HFF-Myc (cell line): Measurements from ENCODE around the gene REXO4.

Experiments
- DNase-seq: peaks from one replicate; pipeline ENCODE4 v3.0.0-alpha.2; 2011; ENCODE audit warnings: low read depth; ENCODE audit errors: extremely low read depth
- H3K4me3 ChIP-seq: replicated peaks from 2 replicates; pipeline ENCODE4 v1.5.1; 2011; ENCODE audit warnings: low read depth, mild to moderate bottlenecking, control low read depth, low read length
- TF ChIP-seq, protein P1 (sequence below): IDR thresholded peaks from 2 replicates; pipeline ENCODE4 v1.5.1; 2012; ENCODE audit warnings: mild to moderate bottlenecking, low read depth, low read length, control low read depth; ENCODE audit errors: missing control alignments

Gene REXO4

DNA sequence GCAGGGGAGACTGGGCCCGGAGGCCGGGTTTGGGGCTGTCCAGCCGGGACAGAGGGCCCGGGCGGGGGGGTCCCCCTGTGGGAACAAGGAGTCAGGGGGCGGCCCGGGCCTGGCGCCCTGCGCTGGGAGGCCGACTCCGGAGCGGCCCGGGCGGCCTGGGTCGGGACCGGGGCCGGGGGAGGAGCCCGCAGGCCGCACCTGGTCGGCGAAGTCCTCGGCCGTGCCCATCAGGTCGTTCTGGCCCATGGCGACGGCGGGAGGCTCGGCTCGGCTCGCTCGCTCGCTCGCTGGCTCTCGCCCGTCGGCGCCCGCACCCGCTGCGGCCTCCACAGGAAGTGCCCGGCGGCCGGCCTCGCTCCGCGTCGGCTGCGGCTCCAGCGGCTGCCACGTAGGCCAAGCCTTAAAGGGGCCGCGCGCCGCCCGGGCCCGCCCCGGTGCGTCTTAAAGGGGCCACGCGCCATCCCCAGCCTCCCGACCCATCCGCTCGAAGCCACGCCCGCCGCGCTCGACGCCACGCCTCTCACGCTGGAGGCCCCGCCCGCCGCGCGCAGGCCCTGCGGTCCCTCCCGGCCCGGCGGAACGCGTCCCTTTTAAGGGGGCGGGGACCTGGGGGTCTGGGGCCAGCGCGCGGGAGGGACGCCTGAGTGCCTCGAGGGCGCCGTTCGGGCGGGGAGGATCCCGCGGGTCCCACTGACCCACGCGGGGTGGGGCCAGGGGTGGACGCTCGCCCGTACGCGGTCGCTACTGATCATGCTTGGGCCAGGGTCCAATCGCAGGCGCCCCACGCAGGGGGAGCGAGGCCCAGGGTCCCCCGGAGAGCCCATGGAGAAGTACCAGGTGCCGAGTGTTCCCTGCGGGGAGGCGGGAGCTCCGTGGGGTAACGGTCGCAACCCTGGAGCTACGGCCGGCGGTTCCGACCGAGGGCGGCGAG, 41.8 kb downstream of the REXO4 start, which contains the start of the genes STKLD1 and SURF4:
Gene STKLD1 (plus strand): TSS at position 643 of the 931 bp plus-strand sequence. CDS start 108 bp downstream, at position 751.
Gene SURF4 (minus strand): TSS at position 337 of the 931 bp plus-strand sequence. CDS start 91 bp downstream, at position 246.
- TF ChIP-seq, protein P1, sequence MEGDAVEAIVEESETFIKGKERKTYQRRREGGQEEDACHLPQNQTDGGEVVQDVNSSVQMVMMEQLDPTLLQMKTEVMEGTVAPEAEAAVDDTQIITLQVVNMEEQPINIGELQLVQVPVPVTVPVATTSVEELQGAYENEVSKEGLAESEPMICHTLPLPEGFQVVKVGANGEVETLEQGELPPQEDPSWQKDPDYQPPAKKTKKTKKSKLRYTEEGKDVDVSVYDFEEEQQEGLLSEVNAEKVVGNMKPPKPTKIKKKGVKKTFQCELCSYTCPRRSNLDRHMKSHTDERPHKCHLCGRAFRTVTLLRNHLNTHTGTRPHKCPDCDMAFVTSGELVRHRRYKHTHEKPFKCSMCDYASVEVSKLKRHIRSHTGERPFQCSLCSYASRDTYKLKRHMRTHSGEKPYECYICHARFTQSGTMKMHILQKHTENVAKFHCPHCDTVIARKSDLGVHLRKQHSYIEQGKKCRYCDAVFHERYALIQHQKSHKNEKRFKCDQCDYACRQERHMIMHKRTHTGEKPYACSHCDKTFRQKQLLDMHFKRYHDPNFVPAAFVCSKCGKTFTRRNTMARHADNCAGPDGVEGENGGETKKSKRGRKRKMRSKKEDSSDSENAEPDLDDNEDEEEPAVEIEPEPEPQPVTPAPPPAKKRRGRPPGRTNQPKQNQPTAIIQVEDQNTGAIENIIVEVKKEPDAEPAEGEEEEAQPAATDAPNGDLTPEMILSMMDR = no peak
- peak; percentile 76 for DNase-seq
- H3K4me3 ChIP-seq = peak within 1 kb of the TSS; percentile 94

DNA sequence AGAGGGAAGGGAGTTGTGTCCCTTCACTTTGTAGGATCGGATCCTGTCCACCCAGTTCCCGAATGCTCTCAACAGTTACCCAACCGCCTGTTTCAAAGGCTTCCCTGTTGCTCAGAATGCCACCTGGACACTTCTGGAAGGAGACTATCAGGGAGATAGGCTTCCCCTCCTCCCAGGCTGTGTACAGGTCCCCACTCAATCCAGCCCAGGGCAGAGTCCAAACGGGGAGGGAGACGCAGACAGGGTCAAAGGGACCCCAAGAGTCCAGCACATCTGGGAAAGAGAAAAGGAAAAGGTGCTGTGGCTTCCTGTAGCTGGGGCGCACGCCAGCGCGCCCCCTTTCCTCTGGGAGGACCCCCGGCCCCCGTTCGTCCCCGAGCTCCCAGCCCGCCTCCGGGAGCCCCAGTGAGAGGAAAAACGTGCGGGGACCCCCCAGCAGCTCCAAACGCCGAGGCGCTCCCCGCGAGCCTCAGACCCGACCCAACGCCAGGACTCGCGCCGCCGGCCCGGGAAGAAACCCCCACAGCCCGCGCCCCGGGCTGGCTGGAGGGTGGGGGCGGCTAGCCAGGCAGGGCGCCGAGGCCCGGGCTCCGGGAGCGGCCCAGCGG, 42.6 kb downstream of the REXO4 start:
- peak overlapping the region; percentile 94 for H3K4me3 ChIP-seq
- no peak for DNase-seq
- TF ChIP-seq, protein P1 = peak; percentile 29

DNA sequence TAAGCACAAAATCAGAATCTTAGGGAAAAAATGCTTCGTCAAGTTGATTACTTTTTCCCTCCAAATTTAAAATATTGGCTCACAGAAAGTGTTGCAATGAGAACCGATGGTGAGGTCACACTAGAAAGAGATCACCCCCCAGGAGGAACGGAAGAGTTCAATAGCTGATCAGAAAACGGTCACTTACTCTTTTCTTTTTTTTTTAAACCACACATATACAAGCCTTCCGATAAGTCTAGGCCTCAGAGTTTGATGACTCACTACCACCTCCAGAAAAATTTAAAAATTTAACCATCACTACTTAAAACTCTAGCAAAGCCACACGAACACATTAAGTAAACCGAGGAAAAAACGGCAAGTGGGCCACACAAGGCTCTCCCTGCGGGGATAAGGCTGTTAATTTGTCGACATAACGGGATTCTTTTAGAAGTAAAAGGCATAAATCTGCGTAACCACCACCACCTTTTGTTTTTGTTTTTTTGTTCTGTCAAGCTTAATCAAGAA, 43.1 kb downstream of the REXO4 start:
- peak overlapping the region; percentile 94 for H3K4me3 ChIP-seq
- TF ChIP-seq, protein P1 = no peak
- no peak for DNase-seq

DNA sequence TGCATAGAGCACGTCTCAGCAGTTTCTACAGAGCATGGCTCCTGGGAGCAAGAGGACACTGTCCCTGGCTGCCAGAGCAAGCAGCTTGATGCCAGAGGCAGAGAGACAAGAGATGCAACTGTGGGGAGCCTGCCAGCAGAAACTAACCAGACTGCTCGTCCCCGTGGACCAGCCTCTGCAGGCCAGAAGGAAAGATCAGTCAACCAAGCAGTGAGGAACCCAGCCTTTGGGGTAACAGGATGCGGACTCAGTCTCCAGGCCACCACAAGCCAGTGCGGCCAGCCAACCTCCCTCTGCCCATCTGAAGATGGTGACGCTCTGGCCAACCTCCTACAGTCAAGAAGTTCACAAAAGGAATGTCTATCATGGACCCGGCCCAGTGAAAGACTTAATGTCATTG, 45.7 kb downstream of the REXO4 start:
- no peak for DNase-seq
- no peak overlapping the region for H3K4me3 ChIP-seq
- TF ChIP-seq, protein P1 = no peak

DNA sequence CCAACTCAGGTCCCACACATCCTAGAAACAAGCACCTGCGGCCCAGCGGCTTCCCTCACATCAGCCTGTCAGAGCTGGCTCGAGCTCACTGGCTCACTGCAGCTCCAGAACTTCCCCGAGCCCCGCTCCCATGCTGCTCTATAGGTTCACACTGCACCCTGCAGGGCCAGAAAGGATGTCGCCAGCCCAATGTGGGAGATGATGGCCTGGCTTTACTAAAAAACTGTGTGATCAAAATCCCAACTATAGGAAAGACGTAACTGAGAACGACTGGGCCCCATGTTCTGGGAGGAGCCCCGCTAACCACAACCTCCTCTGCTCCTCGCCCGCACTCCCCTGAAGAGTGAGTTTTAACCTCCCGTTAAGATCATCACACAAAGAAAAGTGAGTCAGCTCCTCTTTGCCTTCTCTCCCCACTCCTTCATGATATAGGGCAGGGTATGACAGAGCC, 46.5 kb downstream of the REXO4 start:
- no peak overlapping the region for H3K4me3 ChIP-seq
- TF ChIP-seq, protein P1 = no peak
- no peak for DNase-seq

DNA sequence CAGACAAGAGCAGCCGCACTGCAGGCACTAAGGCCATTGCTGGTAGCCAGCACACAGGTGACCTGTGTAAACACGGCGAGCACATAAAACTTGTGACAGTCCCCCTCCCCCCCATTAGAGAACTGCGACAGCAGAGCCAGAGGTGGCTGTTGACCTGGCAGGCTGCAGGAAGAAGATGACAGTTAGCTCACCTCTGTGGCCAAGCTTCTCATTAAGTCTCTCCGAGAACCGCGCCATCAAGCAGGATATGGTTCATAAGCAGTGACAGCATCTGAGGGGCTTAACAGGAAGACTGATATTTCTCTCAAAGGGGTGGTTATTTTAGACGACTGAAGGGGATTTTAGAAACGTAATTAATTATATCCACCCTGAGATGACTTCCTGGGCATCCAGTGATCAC, 47.1 kb downstream of the REXO4 start:
- TF ChIP-seq, protein P1 = no peak
- no peak overlapping the region for H3K4me3 ChIP-seq
- DNase-seq = no peak
